Activated CD4-positive, alpha-beta T cell treated with anti-CD3 and anti-CD28 coated beads, Interleukin-2, amount 10 ng/mL, durations not matched to agents 24 days and 14 days (primary cell): ENCODE measurements around the gene RINT1. TPM values are rescaled to one million over a fixed set of nuclear protein-coding genes. Genes with fewer than 3 reads are reported as not detected.
"Not testable (repeated sequence)": the region's sequence is repeated elsewhere in the genome, so short reads cannot be mapped to it uniquely, and the experiment has no call there.

Source experiments
- DNase-seq: peaks from one replicate; pipeline ENCODE4 v3.0.0; 2022
- H3K27ac Mint-ChIP-seq: one replicate; pipeline ENCODE4 v1.8.0; 2022; ENCODE audit warnings: mild to moderate bottlenecking, mixed read lengths
- H3K27me3 Mint-ChIP-seq: one replicate; pipeline ENCODE4 v1.8.0; 2022; ENCODE audit warnings: mixed read lengths
- H3K36me3 Mint-ChIP-seq: one replicate; pipeline ENCODE4 v1.8.0; 2022; ENCODE audit warnings: low read depth, mild to moderate bottlenecking, mixed read lengths
- H3K4me1 Mint-ChIP-seq: one replicate; pipeline ENCODE4 v1.8.0; 2021; ENCODE audit warnings: mixed read lengths
- H3K4me3 Mint-ChIP-seq: one replicate; pipeline ENCODE4 v1.8.0; 2022; ENCODE audit warnings: mild to moderate bottlenecking, moderate library complexity, mixed read lengths
- H3K9me3 Mint-ChIP-seq: one replicate; pipeline ENCODE4 v1.8.0; 2021; ENCODE audit warnings: mixed read lengths
- intact Hi-C: fragments of 100-400 bp; cut with micrococcal nuclease; formaldehyde crosslinking; loops from one replicate; pipeline ENCODE4 v1.15.1; 2023
- total RNA-seq: library from RNA; stranded (reverse); gene quantifications from 2 replicates; pipeline ENCODE4 v1.2.3, GENCODE V29; 2022

RINT1 gene
- total RNA-seq, 1 donor from 2014 or later: 29.4 TPM

GRCh38 chr7:105596866-105597265 is 64.9 kb downstream of the RINT1 start:
- Mint-ChIP-seq H3K27ac (no peak overlapping the region), H3K4me1 (no peaks in the 10 kb centered on the region), H3K36me3 (no peaks in the 10 kb centered on the region), H3K4me3 (no peak overlapping the region), H3K9me3 (no peaks in the 10 kb centered on the region), H3K27me3 (peaks cover 11% of the 10 kb centered on the region)
- intact Hi-C loops: no loop called here
- no peak for DNase-seq

- H3K27ac Mint-ChIP-seq, intact Hi-C loops, DNase-seq, H3K4me3 Mint-ChIP-seq, H3K9me3 Mint-ChIP-seq, H3K4me1 Mint-ChIP-seq, H3K36me3 Mint-ChIP-seq: not testable (repeated sequence)
- peaks cover 14% of the 10 kb centered on the region for H3K27me3 Mint-ChIP-seq
These were observed 67.1 kb downstream of the RINT1 start for GRCh38 chr7:105599080-105599479.

GRCh38 chr7:105599551-105599950 is 67.5 kb downstream of the RINT1 start:
- H3K27me3 Mint-ChIP-seq: peaks cover 12% of the 10 kb centered on the region
- H3K36me3 Mint-ChIP-seq: no peaks in the 10 kb centered on the region
- H3K4me1 Mint-ChIP-seq: no peaks in the 10 kb centered on the region
- H3K9me3 Mint-ChIP-seq: no peaks in the 10 kb centered on the region
- H3K27ac Mint-ChIP-seq: no peak overlapping the region
- DNase-seq: no peak
- H3K4me3 Mint-ChIP-seq: no peak overlapping the region
- intact Hi-C loops: no loop called here

GRCh38 chr7:105600720-105601550 is 68.9 kb downstream of the RINT1 start:
- no peak overlapping the region for H3K27ac Mint-ChIP-seq
- no peak for DNase-seq
- no peaks in the 10 kb centered on the region for H3K4me1 Mint-ChIP-seq
- peaks cover 7% of the 10 kb centered on the region for H3K27me3 Mint-ChIP-seq
- no peaks in the 10 kb centered on the region for H3K9me3 Mint-ChIP-seq
- H3K36me3 Mint-ChIP-seq: no peaks in the 10 kb centered on the region
- no peak overlapping the region for H3K4me3 Mint-ChIP-seq
- intact Hi-C loops: no loop called here

GRCh38 chr7:105602325-105603305 is 70.6 kb downstream of the RINT1 start:
- Mint-ChIP-seq H3K9me3 (no peaks in the 10 kb centered on the region), H3K4me3 (no peak overlapping the region), H3K36me3 (no peaks in the 10 kb centered on the region), H3K27me3 (peaks cover 5% of the 10 kb centered on the region), H3K4me1 (no peaks in the 10 kb centered on the region), H3K27ac (no peak overlapping the region)
- no peak for DNase-seq
- intact Hi-C loops: no loop called here

- H3K4me1 Mint-ChIP-seq: no peaks in the 10 kb centered on the region
- DNase-seq: no peak
- H3K36me3 Mint-ChIP-seq: peaks cover 7% of the 10 kb centered on the region
- intact Hi-C loops: no loop called here
- no peak overlapping the region for H3K4me3 Mint-ChIP-seq
- no peak overlapping the region for H3K27ac Mint-ChIP-seq
- H3K9me3 Mint-ChIP-seq: no peaks in the 10 kb centered on the region
- H3K27me3 Mint-ChIP-seq: no peaks in the 10 kb centered on the region
These were observed 78.3 kb downstream of the RINT1 start for GRCh38 chr7:105610165-105610930.

- no peak overlapping the region for H3K27ac Mint-ChIP-seq
These were observed 80.1 kb downstream of the RINT1 start for GRCh38 chr7:105611856-105612775.

GRCh38 chr7:105612806-105613205 is 80.8 kb downstream of the RINT1 start:
- intact Hi-C loops: no loop called here
- Mint-ChIP-seq H3K27ac (no peak overlapping the region), H3K4me1 (no peaks in the 10 kb centered on the region), H3K27me3 (no peaks in the 10 kb centered on the region), H3K36me3 (peaks cover 8% of the 10 kb centered on the region), H3K9me3 (no peaks in the 10 kb centered on the region), H3K4me3 (no peak overlapping the region)
- no peak for DNase-seq

More at GRCh38 chr7:105611856-105612775, 80.1 kb downstream of the RINT1 start:
- intact Hi-C loops: no loop called here
- H3K27me3 Mint-ChIP-seq: no peaks in the 10 kb centered on the region
- no peak overlapping the region for H3K4me3 Mint-ChIP-seq
- H3K4me1 Mint-ChIP-seq: no peaks in the 10 kb centered on the region
- no peaks in the 10 kb centered on the region for H3K9me3 Mint-ChIP-seq
- peaks cover 8% of the 10 kb centered on the region for H3K36me3 Mint-ChIP-seq
- no peak for DNase-seq

GRCh38 chr7:105613611-105614330 is 81.8 kb downstream of the RINT1 start:
- Mint-ChIP-seq H3K9me3 (no peaks in the 10 kb centered on the region), H3K4me1 (no peaks in the 10 kb centered on the region), H3K27me3 (no peaks in the 10 kb centered on the region), H3K4me3 (no peak overlapping the region), H3K36me3 (peaks cover 11% of the 10 kb centered on the region), H3K27ac (no peak overlapping the region)
- DNase-seq: no peak
- intact Hi-C loops: no loop called here

- no peak overlapping the region for H3K27ac Mint-ChIP-seq
- intact Hi-C loops: no loop called here
- no peak for DNase-seq
- no peaks in the 10 kb centered on the region for H3K4me1 Mint-ChIP-seq
- H3K9me3 Mint-ChIP-seq: no peaks in the 10 kb centered on the region
- H3K4me3 Mint-ChIP-seq: no peak overlapping the region
- H3K36me3 Mint-ChIP-seq: peaks cover 12% of the 10 kb centered on the region
- H3K27me3 Mint-ChIP-seq: no peaks in the 10 kb centered on the region
These were observed 82.4 kb downstream of the RINT1 start for GRCh38 chr7:105614341-105614840.
